ENCODE results near the gene PSD4.

Gene PSD4

GRCh38 chr2:113169586-113169985 is 4.2 kb upstream of the PSD4 start:
- no peak for TF ChIP-seq CTCF (conservative IDR thresholded peaks at IDR 0.05; ENCODE audit: low read depth, low read length)
- DNase-seq (ENCODE audit: low read depth): no peak
- H3K4me3 ChIP-seq (ENCODE audit: low read depth, low read length): no peak overlapping the region

GRCh38 chr2:113171334-113172075 is 2.3 kb upstream of the PSD4 start:
- TF ChIP-seq CTCF (conservative IDR thresholded peaks at IDR 0.05; ENCODE audit: low read depth, low read length): no peak
- DNase-seq (ENCODE audit: low read depth): no peak

GRCh38 chr2:113172721-113173541 is 840 bp upstream of the PSD4 start:
- H3K4me3 ChIP-seq (ENCODE audit: low read depth, low read length): no peak overlapping the region
- no peak for TF ChIP-seq CTCF (conservative IDR thresholded peaks at IDR 0.05; ENCODE audit: low read depth, low read length)
- no peak for DNase-seq (ENCODE audit: low read depth)

More at GRCh38 chr2:113171334-113172075, 2.3 kb upstream of the PSD4 start:
- H3K4me3 ChIP-seq (ENCODE audit: low read depth, low read length): no peak overlapping the region

GRCh38 chr2:113174376-113174750 is 592 bp downstream of the PSD4 start:
- no peak for TF ChIP-seq CTCF (conservative IDR thresholded peaks at IDR 0.05; ENCODE audit: low read depth, low read length)
- no peak for DNase-seq (ENCODE audit: low read depth)
- no peak overlapping the region for H3K4me3 ChIP-seq (ENCODE audit: low read depth, low read length)

- no peak for TF ChIP-seq CTCF (conservative IDR thresholded peaks at IDR 0.05; ENCODE audit: low read depth, low read length)
- H3K4me3 ChIP-seq (ENCODE audit: low read depth, low read length): no peak overlapping the region
- no peak for DNase-seq (ENCODE audit: low read depth)
Measured at GRCh38 chr2:113175042-113175628, 1.4 kb downstream of the PSD4 start.

GRCh38 chr2:113175736-113176695 is 2.2 kb downstream of the PSD4 start:
- H3K4me3 ChIP-seq (ENCODE audit: low read depth, low read length): no peak overlapping the region
- DNase-seq (ENCODE audit: low read depth): no peak
- TF ChIP-seq CTCF (conservative IDR thresholded peaks at IDR 0.05; ENCODE audit: low read depth, low read length): no peak

All from choroid plexus epithelial cell (primary cell).